Measurements from ENCODE around the gene TTC23L.
A peak's percentile ranks its signal among the peaks of the same experiment; 100 is the strongest.

The TTC23L gene

DNA sequence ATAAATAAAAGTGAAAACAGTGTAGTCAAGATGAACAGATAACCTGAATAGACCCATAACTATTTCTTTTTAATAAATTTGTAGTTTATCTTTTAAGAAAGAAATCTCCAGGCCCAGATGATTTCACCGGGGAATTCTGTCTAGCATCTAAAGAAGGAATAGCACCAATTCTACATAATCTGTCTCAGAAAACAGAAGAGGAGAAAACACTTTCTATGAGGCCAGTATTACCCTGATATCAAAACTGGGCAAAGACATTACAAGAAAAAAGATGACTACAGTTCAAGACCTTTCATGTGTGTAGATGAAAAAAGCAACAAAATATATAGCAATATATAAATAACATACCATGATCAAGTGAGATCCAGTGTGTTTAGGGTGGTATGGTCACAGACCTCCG, 31.4 kb downstream of the TTC23L start:
- DNase-seq (ENCODE audit: low read depth in 2 of 2): no peak

DNA sequence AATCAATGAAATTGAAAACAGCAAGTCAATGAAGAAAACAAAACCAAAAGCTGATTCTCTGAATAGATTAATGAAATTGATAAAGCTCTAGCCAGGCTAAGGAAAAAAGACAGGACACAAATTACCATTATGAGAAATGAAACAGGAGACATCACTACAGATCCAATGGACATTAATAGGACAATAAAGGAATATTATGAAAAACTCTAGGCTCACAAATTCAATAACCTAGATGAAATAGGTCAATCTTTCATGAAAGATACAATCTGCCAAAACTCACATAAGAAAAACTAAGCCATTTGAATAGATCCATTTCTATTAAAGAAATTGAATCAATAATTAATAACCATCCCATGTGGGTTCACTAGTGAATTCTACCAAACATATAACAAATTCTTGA, 37.3 kb downstream of the TTC23L start:
- no peak for DNase-seq (ENCODE audit: low read depth in 2 of 2)

- no peak for DNase-seq (ENCODE audit: low read depth in 2 of 2)
Observed at GRCh38 chr5:34881246-34881645, 42.3 kb downstream of the TTC23L start.

DNA sequence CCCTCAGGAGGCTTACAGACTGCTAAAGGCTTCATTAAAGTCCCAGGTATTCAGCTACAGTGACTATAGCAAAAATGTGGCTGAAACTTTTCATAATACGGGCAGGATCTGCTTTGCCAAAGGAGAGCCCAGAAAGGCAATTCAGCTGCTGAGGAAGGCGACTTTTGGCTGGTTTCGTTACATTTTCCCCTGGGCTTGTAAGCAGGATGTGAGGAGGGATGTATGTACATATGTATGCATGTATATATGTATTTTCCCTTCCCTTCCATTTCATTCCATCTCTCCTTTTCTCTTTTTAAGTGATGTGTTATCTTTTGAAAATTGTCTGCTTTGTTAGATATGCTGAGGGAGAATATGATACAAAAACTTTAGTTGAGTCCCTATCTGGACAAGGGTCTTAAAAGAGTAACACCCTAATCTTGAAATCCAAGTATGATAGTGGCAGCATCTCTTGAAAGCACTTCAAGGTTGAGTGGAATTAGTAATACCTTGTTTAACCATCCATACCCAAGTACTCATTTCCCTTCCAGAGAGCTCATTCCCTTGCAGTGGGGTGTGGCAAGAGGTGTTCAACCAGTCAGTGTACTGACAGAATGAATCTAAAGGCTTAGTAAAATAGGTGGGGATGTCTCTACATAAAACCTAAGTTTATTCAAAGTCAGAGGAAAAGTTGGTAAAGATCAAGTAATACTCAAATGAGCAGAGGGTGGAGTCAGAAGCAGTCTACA, 47.6 kb downstream of the TTC23L start:
- DNase-seq (ENCODE audit: low read depth in 2 of 2): no peak

- DNase-seq (ENCODE audit: low read depth in 2 of 2): no peak
Observed at GRCh38 chr5:34889394-34889793, 50.4 kb downstream of the TTC23L start.

GRCh38 chr5:34891981-34892380, 53.0 kb downstream of the TTC23L start:
- DNase-seq (ENCODE audit: low read depth in 2 of 2): no peak

DNA sequence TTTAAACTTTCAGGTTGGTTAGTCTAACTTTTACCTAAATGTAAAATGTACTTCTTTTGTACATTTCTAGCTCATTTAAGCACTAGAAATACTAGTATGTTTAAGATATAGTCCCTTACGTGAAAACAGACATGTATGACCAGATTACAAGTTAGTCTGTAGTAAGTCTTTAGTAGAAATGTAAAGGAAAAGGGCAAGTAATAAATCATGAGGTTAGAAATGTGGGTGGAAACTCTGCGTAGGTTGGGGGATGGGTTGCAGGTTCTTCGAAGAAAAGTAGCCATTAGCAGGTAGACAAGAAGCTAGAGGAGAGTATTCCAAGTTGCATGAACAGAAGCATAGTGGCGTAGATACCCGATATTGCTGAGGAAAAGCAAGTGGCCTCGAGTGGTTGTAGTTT, 53.5 kb downstream of the TTC23L start:
- DNase-seq (ENCODE audit: low read depth in 2 of 2): no peak

GRCh38 chr5:34894716-34895115, 55.8 kb downstream of the TTC23L start:
- no peak for DNase-seq (ENCODE audit: low read depth in 2 of 2)

DNA sequence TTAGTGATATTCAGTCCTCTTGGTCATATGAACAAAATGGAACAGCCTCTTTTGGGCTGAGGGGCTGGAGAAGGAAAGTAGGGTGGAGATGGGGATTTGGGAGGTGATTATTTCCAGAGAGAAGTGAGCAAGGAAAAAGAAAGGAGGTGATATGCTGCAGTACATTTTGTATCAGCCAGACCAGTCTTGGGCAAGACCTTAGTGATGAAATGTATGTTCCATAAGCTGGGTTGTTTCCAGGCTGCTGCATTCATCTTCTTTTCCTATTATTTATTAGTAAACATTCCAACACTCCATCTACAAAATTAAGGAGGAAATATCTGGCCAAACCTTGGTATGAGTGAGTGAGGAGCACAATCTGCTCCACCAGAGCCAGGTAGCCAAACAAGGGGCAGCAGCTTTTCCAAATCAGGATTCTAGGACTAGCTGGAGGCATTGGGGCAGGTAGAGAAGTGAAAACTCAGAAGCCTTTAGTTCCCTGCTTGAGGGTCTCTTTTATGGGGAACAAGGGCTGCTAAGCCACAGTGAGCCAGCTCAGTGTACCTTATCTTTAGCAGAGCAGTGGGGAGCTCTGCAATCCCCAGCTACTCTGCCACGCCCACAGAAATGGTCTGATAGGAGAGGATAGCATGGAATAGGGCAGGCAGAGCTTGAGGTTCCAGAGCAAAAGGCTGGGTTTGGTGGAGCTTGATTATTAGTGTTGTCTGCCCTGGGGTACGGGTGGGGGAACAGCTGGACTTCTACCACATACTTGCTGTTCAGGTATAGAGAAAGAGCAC, 56.9 kb downstream of the TTC23L start:
- DNase-seq (ENCODE audit: low read depth in 2 of 2): no peak

- no peak for DNase-seq (ENCODE audit: low read depth in 2 of 2)
Observed at GRCh38 chr5:34897646-34898045, 58.7 kb downstream of the TTC23L start.

DNA sequence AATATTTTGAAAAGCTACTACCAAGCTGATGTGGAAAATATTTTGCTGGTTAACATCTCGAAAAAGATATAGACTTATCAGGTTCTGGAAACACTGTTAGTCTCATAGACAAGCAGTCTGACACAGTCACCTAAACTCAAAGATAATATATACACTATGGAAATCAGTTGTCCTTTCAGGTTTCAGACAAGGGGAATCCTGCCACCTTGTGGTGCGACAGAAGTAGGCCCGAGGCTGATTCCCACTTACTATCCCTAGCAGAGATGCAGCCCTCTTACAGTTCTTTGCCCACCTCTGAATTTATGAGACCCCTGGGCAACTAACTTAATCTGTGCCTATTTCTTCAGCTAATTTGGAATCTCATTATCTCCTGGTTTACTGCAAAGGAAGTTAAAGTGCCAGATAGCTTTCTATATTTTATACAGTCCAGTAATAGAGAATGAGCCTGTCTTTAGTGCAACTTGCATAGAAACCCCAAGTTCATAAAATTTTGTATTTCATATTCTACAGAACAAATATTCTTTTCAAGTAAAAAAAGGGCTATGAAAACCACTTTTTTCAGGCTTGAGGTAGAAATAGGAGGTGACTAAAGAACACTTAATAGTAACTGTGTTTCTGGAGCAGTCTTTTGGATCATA, 59.4 kb downstream of the TTC23L start:
- DNase-seq (ENCODE audit: low read depth in 2 of 2): peak; percentile 15 to 37

GRCh38 chr5:34899066-34899465, 60.1 kb downstream of the TTC23L start:
- no peak for DNase-seq (ENCODE audit: low read depth in 2 of 2)

DNA sequence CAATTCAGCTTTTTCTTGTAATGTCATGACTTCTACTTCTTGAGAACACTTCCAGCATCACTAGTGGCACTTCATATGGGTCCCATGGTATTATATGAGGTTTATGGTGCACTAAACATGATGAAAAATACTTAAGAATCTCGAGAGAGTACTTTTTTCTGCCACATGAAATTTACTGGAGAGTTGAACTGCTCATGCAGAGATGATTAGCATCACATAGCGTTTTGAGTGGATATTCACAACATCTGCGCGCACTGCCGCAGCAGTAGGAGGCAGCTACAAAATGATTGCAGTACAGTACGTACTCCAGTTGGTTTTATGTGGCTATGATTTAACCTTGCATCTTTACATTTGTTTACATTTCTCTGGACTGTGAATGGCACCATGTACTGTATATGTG, 61.7 kb downstream of the TTC23L start:
- DNase-seq (ENCODE audit: low read depth in 2 of 2): no peak

DNA sequence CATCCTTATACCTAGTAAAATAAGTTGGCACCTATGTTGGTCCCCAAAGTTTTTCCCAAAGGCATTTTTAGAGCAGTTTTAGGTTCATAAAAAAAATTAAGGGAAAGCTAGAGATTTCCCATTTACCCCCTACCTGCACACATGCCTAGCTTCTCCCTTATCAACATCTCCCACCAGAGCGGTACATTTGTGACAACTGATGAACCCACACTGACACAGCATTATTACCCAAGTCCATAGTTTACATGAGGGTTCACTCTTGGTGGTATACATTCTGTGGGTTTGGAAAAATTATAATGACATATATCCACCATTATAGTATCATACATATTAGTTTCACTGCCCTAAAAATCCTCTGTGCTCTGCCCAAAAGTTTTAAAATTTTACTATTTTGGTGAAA, 64.3 kb downstream of the TTC23L start:
- no peak for DNase-seq (ENCODE audit: low read depth in 2 of 2)

DNA sequence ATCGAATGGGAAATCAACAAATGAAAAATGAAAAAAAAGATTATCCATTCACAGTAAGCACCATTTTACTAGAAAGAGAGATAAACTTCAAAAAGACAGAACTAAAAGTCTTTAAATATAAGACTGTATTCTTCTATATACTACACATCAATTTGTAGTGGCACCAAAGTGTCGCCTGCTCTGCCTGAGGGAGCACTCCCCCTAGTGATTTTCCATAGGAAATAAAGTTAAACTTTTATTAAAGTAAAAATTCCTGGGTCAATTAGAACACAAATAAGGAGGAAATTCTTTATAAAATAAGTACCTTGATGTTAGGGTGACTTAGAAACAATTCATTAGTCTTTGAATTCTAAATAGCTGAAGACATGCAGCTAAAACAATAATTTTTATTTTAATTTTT, 66.6 kb downstream of the TTC23L start:
- DNase-seq (ENCODE audit: low read depth in 2 of 2): no peak

- DNase-seq (ENCODE audit: low read depth in 2 of 2): no peak
Observed at GRCh38 chr5:34913072-34913471, 74.1 kb downstream of the TTC23L start.

- DNase-seq (ENCODE audit: low read depth in 2 of 2): no peak
Observed at GRCh38 chr5:34914671-34915138, 75.7 kb downstream of the TTC23L start.

- DNase-seq (ENCODE audit: low read depth in 2 of 2): peak; percentile 83 to 85
Observed at GRCh38 chr5:34915139-34915855, 76.3 kb downstream of the TTC23L start, which contains the start of the genes BRIX1 and RAD1. TSS of gene BRIX1 (plus strand) at chr5:34915711. CDS start at chr5:34915739, 28 bp downstream. TSS of gene RAD1 (minus strand) at chr5:34915504. CDS start at chr5:34914892, 612 bp downstream.

DNA sequence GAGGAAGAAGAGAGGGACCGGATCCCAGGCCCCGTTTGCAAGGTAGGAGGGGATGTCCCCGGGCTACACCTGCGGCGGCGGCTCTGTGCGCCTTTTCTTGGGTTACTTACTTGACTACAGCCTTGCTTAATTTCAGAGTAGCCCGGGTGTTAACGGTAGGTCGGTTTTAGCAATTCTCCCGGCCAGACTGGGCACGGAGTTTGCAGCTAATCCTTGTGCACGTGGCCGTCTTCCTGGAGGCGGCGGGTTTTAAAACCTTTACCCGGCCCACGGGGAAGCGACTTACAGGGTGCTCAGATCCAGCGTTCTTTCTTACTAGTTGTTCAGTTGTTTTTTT, 76.9 kb downstream of the TTC23L start:
- no peak for DNase-seq (ENCODE audit: low read depth in 2 of 2)

GRCh38 chr5:34916518-34916917, 77.6 kb downstream of the TTC23L start:
- DNase-seq (ENCODE audit: low read depth in 2 of 2): no peak

GRCh38 chr5:34918025-34918424, 79.1 kb downstream of the TTC23L start:
- no peak for DNase-seq (ENCODE audit: low read depth in 2 of 2)

- no peak for DNase-seq (ENCODE audit: low read depth in 2 of 2)
Observed at GRCh38 chr5:34919077-34919476, 80.1 kb downstream of the TTC23L start.

Measured in stimulated activated CD8-positive, alpha-beta memory T cell treated with anti-CD3 and anti-CD28 coated beads, Interleukin-7, amount 100 ng/mL, for 1 hour (primary cell).